Measurements from ENCODE around the gene OGT. TPM values are rescaled to one million over a fixed set of nuclear protein-coding genes. Genes with fewer than 3 reads are reported as not detected.
"Not testable (repeated sequence)": the region's sequence is repeated elsewhere in the genome, so short reads cannot be mapped to it uniquely, and the experiment has no call there.

Gene OGT
- polyA plus RNA-seq, 1 donor, result 239 TPM

GRCh38 chrX:71509289-71509688, 23.6 kb upstream of the OGT start:
- DNase-seq, result no peak

GRCh38 chrX:71510161-71510560, 22.7 kb upstream of the OGT start:
- DNase-seq, result no peak
- no peak overlapping the region for H3K27ac ChIP-seq (ENCODE audit: low read length)
- H3K4me1 ChIP-seq (ENCODE audit: control insufficient read depth, insufficient read depth, low read length), result no peaks in the 10 kb centered on the region
- WGBS (ENCODE audit: insufficient coverage, low lambda C conversion rate), result no CpG with 5 or more reads among the region's 2 CpGs
- H3K9me3 ChIP-seq (ENCODE audit: control insufficient read depth, low read depth, low read length), result no peaks in the 10 kb centered on the region
- H3K27me3 ChIP-seq (ENCODE audit: control insufficient read depth, insufficient read depth, low read length), result no peaks in the 10 kb centered on the region
- H3K36me3 ChIP-seq (ENCODE audit: control insufficient read depth, insufficient read depth, low read length), result no peaks in the 10 kb centered on the region
- H3K4me3 ChIP-seq (ENCODE audit: low read length), result no peak overlapping the region

More at GRCh38 chrX:71509289-71509688, 23.6 kb upstream of the OGT start:
- H3K27ac ChIP-seq (ENCODE audit: low read length), result no peak overlapping the region
- no peaks in the 10 kb centered on the region for H3K9me3 ChIP-seq (ENCODE audit: control insufficient read depth, low read depth, low read length)
- H3K4me1 ChIP-seq (ENCODE audit: control insufficient read depth, insufficient read depth, low read length), result no peaks in the 10 kb centered on the region
- H3K36me3 ChIP-seq (ENCODE audit: control insufficient read depth, insufficient read depth, low read length), result no peaks in the 10 kb centered on the region
- H3K27me3 ChIP-seq (ENCODE audit: control insufficient read depth, insufficient read depth, low read length), result no peaks in the 10 kb centered on the region
- no peak overlapping the region for H3K4me3 ChIP-seq (ENCODE audit: low read length)
- WGBS (ENCODE audit: insufficient coverage, low lambda C conversion rate), result no CpG with 5 or more reads among the region's 1 CpG

GRCh38 chrX:71513731-71514130, 19.2 kb upstream of the OGT start:
- WGBS (ENCODE audit: insufficient coverage, low lambda C conversion rate), result no CpG with 5 or more reads among the region's 4 CpGs
- H3K4me1 ChIP-seq (ENCODE audit: control insufficient read depth, insufficient read depth, low read length); DNase-seq: not testable (repeated sequence)

GRCh38 chrX:71514367-71515037, 18.4 kb upstream of the OGT start:
- Histone ChIP-seq H3K4me3 (ENCODE audit: low read length) (no peak overlapping the region), H3K4me1 (ENCODE audit: control insufficient read depth, insufficient read depth, low read length) (no peaks in the 10 kb centered on the region), H3K9me3 (ENCODE audit: control insufficient read depth, low read depth, low read length) (no peaks in the 10 kb centered on the region), H3K36me3 (ENCODE audit: control insufficient read depth, insufficient read depth, low read length) (no peaks in the 10 kb centered on the region), H3K27me3 (ENCODE audit: control insufficient read depth, insufficient read depth, low read length) (no peaks in the 10 kb centered on the region), H3K27ac (ENCODE audit: low read length) (no peak overlapping the region)
- no CpG with 5 or more reads among the region's 5 CpGs for WGBS (ENCODE audit: insufficient coverage, low lambda C conversion rate)
- no peak for DNase-seq

More at GRCh38 chrX:71513731-71514130, 19.2 kb upstream of the OGT start:
- not testable (repeated sequence) for H3K27ac ChIP-seq (ENCODE audit: low read length); H3K36me3 ChIP-seq (ENCODE audit: control insufficient read depth, insufficient read depth, low read length); H3K9me3 ChIP-seq (ENCODE audit: control insufficient read depth, low read depth, low read length); H3K27me3 ChIP-seq (ENCODE audit: control insufficient read depth, insufficient read depth, low read length); H3K4me3 ChIP-seq (ENCODE audit: low read length)

- Histone ChIP-seq H3K36me3 (ENCODE audit: control insufficient read depth, insufficient read depth, low read length) (no peaks in the 10 kb centered on the region), H3K27ac (ENCODE audit: low read length) (no peak overlapping the region), H3K4me1 (ENCODE audit: control insufficient read depth, insufficient read depth, low read length) (no peaks in the 10 kb centered on the region), H3K27me3 (ENCODE audit: control insufficient read depth, insufficient read depth, low read length) (no peaks in the 10 kb centered on the region), H3K9me3 (ENCODE audit: control insufficient read depth, low read depth, low read length) (no peaks in the 10 kb centered on the region), H3K4me3 (ENCODE audit: low read length) (no peak overlapping the region)
- DNase-seq, result no peak
- no CpG with 5 or more reads among the region's 2 CpGs for WGBS (ENCODE audit: insufficient coverage, low lambda C conversion rate)
Measured at GRCh38 chrX:71515038-71515396, 17.9 kb upstream of the OGT start.

GRCh38 chrX:71525316-71525715, 7.6 kb upstream of the OGT start:
- H3K9me3 ChIP-seq (ENCODE audit: control insufficient read depth, low read depth, low read length), result no peaks in the 10 kb centered on the region
- H3K36me3 ChIP-seq (ENCODE audit: control insufficient read depth, insufficient read depth, low read length), result no peaks in the 10 kb centered on the region
- WGBS (ENCODE audit: insufficient coverage, low lambda C conversion rate), result no CpG with 5 or more reads among the region's 3 CpGs

GRCh38 chrX:71532078-71532752, 689 bp upstream of the OGT start:
- H3K4me3 ChIP-seq (ENCODE audit: low read length), result peak overlapping the region; percentile 96

More at GRCh38 chrX:71525316-71525715, 7.6 kb upstream of the OGT start:
- DNase-seq, result no peak
- no peaks in the 10 kb centered on the region for H3K27me3 ChIP-seq (ENCODE audit: control insufficient read depth, insufficient read depth, low read length)
- no peaks in the 10 kb centered on the region for H3K4me1 ChIP-seq (ENCODE audit: control insufficient read depth, insufficient read depth, low read length)
- no peak overlapping the region for H3K27ac ChIP-seq (ENCODE audit: low read length)
- H3K4me3 ChIP-seq (ENCODE audit: low read length), result no peak overlapping the region

GRCh38 chrX:71533516-71533850, 579 bp downstream of the OGT start:
- Histone ChIP-seq H3K36me3 (ENCODE audit: control insufficient read depth, insufficient read depth, low read length) (peaks cover 5% of the 10 kb centered on the region), H3K4me1 (ENCODE audit: control insufficient read depth, insufficient read depth, low read length) (no peaks in the 10 kb centered on the region), H3K27me3 (ENCODE audit: control insufficient read depth, insufficient read depth, low read length) (no peaks in the 10 kb centered on the region), H3K9me3 (ENCODE audit: control insufficient read depth, low read depth, low read length) (no peaks in the 10 kb centered on the region), H3K4me3 (ENCODE audit: low read length) (peak overlapping the region; percentile 96), H3K27ac (ENCODE audit: low read length) (peak overlapping the region; percentile 95)
- no CpG with 5 or more reads among the region's 12 CpGs for WGBS (ENCODE audit: insufficient coverage, low lambda C conversion rate)
- peak in 1 of 2 donors; percentile 20 for DNase-seq

More at GRCh38 chrX:71532078-71532752, 689 bp upstream of the OGT start:
- H3K36me3 ChIP-seq (ENCODE audit: control insufficient read depth, insufficient read depth, low read length), result no peaks in the 10 kb centered on the region
- peak overlapping the region; percentile 95 for H3K27ac ChIP-seq (ENCODE audit: low read length)
- 0% methylated on average over 2 of the region's 25 CpGs for WGBS (ENCODE audit: insufficient coverage, low lambda C conversion rate)
- no peaks in the 10 kb centered on the region for H3K9me3 ChIP-seq (ENCODE audit: control insufficient read depth, low read depth, low read length)
- H3K4me1 ChIP-seq (ENCODE audit: control insufficient read depth, insufficient read depth, low read length), result no peaks in the 10 kb centered on the region
- no peaks in the 10 kb centered on the region for H3K27me3 ChIP-seq (ENCODE audit: control insufficient read depth, insufficient read depth, low read length)
- peak in 1 of 2 donors; percentile 72 for DNase-seq

- peak overlapping the region; percentile 96 for H3K4me3 ChIP-seq (ENCODE audit: low read length)
- H3K27me3 ChIP-seq (ENCODE audit: control insufficient read depth, insufficient read depth, low read length), result no peaks in the 10 kb centered on the region
- no CpG with 5 or more reads among the region's 31 CpGs for whole genome bisulfite sequencing (ENCODE audit: insufficient coverage, low lambda C conversion rate)
- no peaks in the 10 kb centered on the region for H3K4me1 ChIP-seq (ENCODE audit: control insufficient read depth, insufficient read depth, low read length)
- DNase-seq, result peak in 1 of 2 donors; percentile 35
- H3K36me3 ChIP-seq (ENCODE audit: control insufficient read depth, insufficient read depth, low read length), result peaks cover 5% of the 10 kb centered on the region
- peak overlapping the region; percentile 95 for H3K27ac ChIP-seq (ENCODE audit: low read length)
- no peaks in the 10 kb centered on the region for H3K9me3 ChIP-seq (ENCODE audit: control insufficient read depth, low read depth, low read length)
Measured at GRCh38 chrX:71533851-71534561, 1.1 kb downstream of the OGT start.

- Histone ChIP-seq H3K27me3 (ENCODE audit: control insufficient read depth, insufficient read depth, low read length) (no peaks in the 10 kb centered on the region), H3K36me3 (ENCODE audit: control insufficient read depth, insufficient read depth, low read length) (peaks cover 7% of the 10 kb centered on the region), H3K9me3 (ENCODE audit: control insufficient read depth, low read depth, low read length) (no peaks in the 10 kb centered on the region), H3K4me3 (ENCODE audit: low read length) (peak overlapping the region; percentile 96), H3K4me1 (ENCODE audit: control insufficient read depth, insufficient read depth, low read length) (peaks cover 4% of the 10 kb centered on the region), H3K27ac (ENCODE audit: low read length) (peak overlapping the region; percentile 95)
- WGBS (ENCODE audit: insufficient coverage, low lambda C conversion rate), result no CpG with 5 or more reads among the region's 9 CpGs
- DNase-seq, result peak in 1 of 2 donors; percentile 4
Measured at GRCh38 chrX:71534773-71535544, 2.1 kb downstream of the OGT start.

Measured in large intestine (tissue), 3 donors.